Measurements from ENCODE around the gene IRS1. TPM values are rescaled to one million over a fixed set of nuclear protein-coding genes. Genes with fewer than 3 reads are reported as not detected.
A peak's percentile ranks its signal among the peaks of the same experiment; 100 is the strongest.

IRS1 gene
- total RNA-seq, 6 experiments from 2014 or later, result 37.4 to 49.9 (median 44.4) TPM

DNA sequence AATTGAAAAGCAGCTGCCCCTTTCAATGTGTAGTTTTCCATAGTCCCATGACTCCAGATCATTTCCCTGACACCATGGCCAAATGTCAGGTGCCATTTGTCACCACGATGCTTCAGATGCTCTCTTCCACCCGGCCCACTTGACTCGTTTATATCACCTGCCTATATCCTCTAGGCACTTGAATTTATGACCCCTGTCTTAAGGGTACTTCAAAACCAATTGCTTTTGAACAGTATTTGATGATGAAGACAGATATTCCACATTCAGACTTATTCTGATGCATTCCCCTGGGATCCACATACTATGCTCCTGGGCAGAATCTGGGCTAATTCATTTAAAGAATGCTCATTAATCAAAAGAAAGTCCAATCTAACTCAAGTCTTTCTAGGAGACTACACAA, 19.3 kb upstream of the IRS1 start:
- Mint-ChIP-seq H3K27me3 (ENCODE audit: insufficient read depth) (no peaks in the 10 kb centered on the region; the same call in 1 of the 2 replicates), H3K4me3 (no peak overlapping the region), H3K9me3 (no peaks in the 10 kb centered on the region), H3K36me3 (ENCODE audit: low read depth) (peaks cover 4% of the 10 kb centered on the region; the same call in 1 of the 2 replicates), H3K27ac (no peak overlapping the region), H3K4me1 (ENCODE audit: low read depth) (peaks cover 7% of the 10 kb centered on the region)
- TF ChIP-seq, protein P1, sequence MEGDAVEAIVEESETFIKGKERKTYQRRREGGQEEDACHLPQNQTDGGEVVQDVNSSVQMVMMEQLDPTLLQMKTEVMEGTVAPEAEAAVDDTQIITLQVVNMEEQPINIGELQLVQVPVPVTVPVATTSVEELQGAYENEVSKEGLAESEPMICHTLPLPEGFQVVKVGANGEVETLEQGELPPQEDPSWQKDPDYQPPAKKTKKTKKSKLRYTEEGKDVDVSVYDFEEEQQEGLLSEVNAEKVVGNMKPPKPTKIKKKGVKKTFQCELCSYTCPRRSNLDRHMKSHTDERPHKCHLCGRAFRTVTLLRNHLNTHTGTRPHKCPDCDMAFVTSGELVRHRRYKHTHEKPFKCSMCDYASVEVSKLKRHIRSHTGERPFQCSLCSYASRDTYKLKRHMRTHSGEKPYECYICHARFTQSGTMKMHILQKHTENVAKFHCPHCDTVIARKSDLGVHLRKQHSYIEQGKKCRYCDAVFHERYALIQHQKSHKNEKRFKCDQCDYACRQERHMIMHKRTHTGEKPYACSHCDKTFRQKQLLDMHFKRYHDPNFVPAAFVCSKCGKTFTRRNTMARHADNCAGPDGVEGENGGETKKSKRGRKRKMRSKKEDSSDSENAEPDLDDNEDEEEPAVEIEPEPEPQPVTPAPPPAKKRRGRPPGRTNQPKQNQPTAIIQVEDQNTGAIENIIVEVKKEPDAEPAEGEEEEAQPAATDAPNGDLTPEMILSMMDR (IDR thresholded peaks at IDR 0.05), result no peak
- DNase-seq, result no peak

DNA sequence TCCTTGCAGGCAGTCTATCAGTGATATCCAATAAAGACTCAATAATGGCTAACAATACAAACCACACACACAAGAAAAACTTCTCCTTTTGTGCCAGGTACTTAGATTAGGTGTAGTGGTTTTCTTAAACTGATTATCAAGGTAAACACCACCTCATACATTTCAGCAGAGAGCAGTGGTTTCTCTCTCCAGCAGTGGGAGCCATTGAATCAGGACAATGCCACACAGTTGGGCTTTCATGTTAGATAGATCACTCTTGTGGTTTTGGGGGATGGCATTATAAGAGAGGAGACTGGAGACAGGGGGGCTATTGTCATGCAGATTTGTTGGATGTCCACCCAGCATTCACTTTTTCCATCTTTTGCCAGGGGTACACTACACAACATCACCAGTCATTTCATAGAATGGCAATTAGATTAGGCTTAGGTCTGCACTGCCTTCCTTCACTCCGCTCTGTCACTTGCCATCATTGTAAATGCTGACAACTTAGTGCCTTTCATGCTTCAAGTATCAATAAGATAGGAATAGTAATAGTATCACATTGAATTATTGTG, 13.6 kb upstream of the IRS1 start:
- Mint-ChIP-seq H3K36me3 (ENCODE audit: low read depth) (peaks cover 10% of the 10 kb centered on the region; the same call in 1 of the 2 replicates), H3K27ac (no peak overlapping the region), H3K4me1 (ENCODE audit: low read depth) (peaks cover 7% of the 10 kb centered on the region), H3K4me3 (no peak overlapping the region), H3K9me3 (no peaks in the 10 kb centered on the region), H3K27me3 (ENCODE audit: insufficient read depth) (no peaks in the 10 kb centered on the region)
- DNase-seq, result no peak
- TF ChIP-seq, protein P1 (IDR thresholded peaks at IDR 0.05), result peak; percentile 75

DNA sequence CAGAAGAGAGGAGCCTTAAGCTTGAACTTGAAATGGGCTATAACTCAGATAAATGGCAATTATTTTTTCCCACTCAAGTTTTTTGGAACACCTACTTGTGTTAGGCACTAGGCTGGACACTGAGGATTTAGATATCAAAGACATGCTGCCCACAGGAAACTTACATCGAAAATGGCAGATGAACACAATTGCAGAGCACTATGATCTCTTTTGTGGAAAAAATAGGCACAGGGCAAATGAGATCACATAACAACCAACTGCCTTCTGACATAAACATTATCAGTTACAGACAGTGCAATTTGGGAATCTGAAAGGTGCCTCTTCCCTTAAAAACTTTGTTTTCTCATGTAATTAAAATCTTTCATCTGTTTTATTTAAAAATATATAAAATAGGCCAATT, 3.8 kb upstream of the IRS1 start:
- Mint-ChIP-seq H3K36me3 (ENCODE audit: low read depth) (no peaks in the 10 kb centered on the region), H3K27me3 (ENCODE audit: insufficient read depth) (no peaks in the 10 kb centered on the region), H3K4me1 (ENCODE audit: low read depth) (peaks cover 29% of the 10 kb centered on the region), H3K4me3 (no peak overlapping the region), H3K27ac (no peak overlapping the region), H3K9me3 (no peaks in the 10 kb centered on the region)
- no peak for DNase-seq
- TF ChIP-seq, protein P1 (IDR thresholded peaks at IDR 0.05), result no peak

DNA sequence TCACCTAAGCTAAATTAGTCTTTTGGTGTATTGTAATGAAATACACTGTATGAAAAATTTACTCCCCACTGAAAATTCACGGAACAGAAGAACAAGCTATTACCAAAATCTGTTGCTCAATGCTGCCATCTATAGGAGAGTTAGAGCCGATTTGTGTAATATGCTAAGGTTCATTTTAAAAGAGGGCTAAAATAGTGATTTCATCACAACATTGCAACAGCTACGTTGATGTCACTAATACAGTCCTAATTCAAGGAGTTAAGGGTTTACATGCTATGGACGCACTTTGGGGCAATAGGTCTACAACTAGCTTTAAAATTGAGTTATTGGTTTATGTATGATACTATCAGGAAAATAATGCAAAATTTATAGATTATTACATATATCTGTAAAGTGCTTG, 3.0 kb upstream of the IRS1 start:
- no peaks in the 10 kb centered on the region for H3K9me3 Mint-ChIP-seq
- no peaks in the 10 kb centered on the region for H3K27me3 Mint-ChIP-seq (ENCODE audit: insufficient read depth)
- H3K27ac Mint-ChIP-seq, result no peak overlapping the region; the same call in 1 of the 2 replicates
- H3K4me3 Mint-ChIP-seq, result no peak overlapping the region
- TF ChIP-seq, protein P1 (IDR thresholded peaks at IDR 0.05), result peak; percentile 89
- DNase-seq, result peak; percentile 80
- peaks cover 33% of the 10 kb centered on the region for H3K4me1 Mint-ChIP-seq (ENCODE audit: low read depth)
- peaks cover 6% of the 10 kb centered on the region for H3K36me3 Mint-ChIP-seq (ENCODE audit: low read depth)

DNA sequence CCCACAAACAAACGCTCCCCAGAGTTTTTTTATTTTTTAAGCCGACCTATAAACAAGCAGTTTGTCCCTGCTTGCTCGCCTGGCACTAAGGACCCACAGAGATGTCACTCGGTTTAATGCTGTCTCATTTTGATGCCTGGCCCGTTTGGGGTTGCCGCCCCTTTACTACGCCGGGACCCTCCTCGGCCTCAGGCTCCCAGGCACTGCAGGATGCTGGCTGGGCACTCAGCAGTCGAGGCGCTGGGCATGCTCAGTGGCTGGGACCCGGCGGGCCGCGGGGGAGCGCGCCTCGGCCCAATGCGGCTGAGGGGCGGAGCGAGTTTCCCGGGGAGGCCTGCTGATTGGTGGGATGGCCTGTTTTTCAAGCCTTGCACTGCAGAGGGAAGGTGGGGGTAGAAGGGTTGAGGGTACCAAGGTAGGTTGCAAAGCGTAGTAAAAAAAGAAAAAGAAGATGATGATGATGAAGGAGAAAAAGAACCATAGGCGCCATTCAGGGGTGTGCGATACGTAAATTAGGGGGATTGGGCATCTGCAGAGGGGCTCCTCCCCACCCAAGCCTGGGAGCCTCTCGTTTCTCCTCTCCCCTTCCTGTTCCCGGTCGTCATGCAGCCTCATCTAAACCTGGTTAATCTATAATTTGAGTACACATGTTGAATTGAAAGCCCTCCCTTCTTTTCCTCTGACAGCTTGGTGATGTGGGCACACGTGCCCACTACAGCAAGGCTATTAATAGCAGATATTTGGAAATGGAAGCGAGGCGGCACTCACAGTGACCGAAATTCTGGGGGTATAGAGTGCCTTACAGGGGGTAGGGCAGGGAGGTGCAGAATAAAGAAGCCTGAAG, 1.5 kb upstream of the IRS1 start:
- Mint-ChIP-seq H3K4me1 (ENCODE audit: low read depth) (peaks cover 47% of the 10 kb centered on the region), H3K27ac (peak overlapping the region; percentile 85), H3K9me3 (no peaks in the 10 kb centered on the region), H3K27me3 (ENCODE audit: insufficient read depth) (no peaks in the 10 kb centered on the region), H3K36me3 (ENCODE audit: low read depth) (peaks cover 20% of the 10 kb centered on the region), H3K4me3 (peak overlapping the region; percentile 87)
- TF ChIP-seq, protein P1 (IDR thresholded peaks at IDR 0.05), result no peak
- no peak for DNase-seq
